Vagina (tissue), 2 donors: ENCODE measurements around the gene ESPNL. TPM values are rescaled to one million over a fixed set of nuclear protein-coding genes. Genes with fewer than 3 reads are reported as not detected.

Experiments
- DNase-seq, 2 donors: peaks; one replicate each; pipeline ENCODE4 v3.0.0-alpha.2; 2017; ENCODE audit errors: extremely low spot score in 2 of 2
- H3K27ac ChIP-seq: fragments of 200-600 bp; sonication (generic); one replicate; pipeline ENCODE4 v1.5.1; 2019
- H3K27me3 ChIP-seq: fragments of 200-600 bp; sonication (generic); one replicate; pipeline ENCODE4 v1.5.1; 2019
- H3K36me3 ChIP-seq, 2 donors: fragments of 200-600 bp; sonication (generic); one replicate each; pipeline ENCODE4 v1.5.1; 2017 to 2019
- H3K4me1 ChIP-seq: fragments of 200-600 bp; sonication (generic); one replicate; pipeline ENCODE4 v1.5.1; 2019
- H3K4me3 ChIP-seq, 2 donors: fragments of 200-600 bp; sonication (generic); 1 replicate in 1 of 2; 2 replicates in 1 of 2; pipeline ENCODE4 v1.5.1; 2016 to 2019
- H3K9me3 ChIP-seq: fragments of 200-600 bp; sonication (generic); one replicate; pipeline ENCODE4 v1.5.1; 2019
- POLR2A ChIP-seq, 2 donors: fragments of 450-650 bp; IDR thresholded peaks; one replicate each; pipeline ENCODE4 v1.6.1; 2017; ENCODE audit warnings: antibody characterized with exemption in 2 of 2, mild to moderate bottlenecking in 2 of 2, moderate library complexity in 2 of 2
- POLR2AphosphoS5 ChIP-seq, 2 donors: sonication (generic); formaldehyde crosslinking; IDR thresholded peaks; one replicate each; pipeline ENCODE4 v1.9.0; 2017; ENCODE audit warnings: antibody characterized with exemption in 2 of 2, mild to moderate bottlenecking in 2 of 2, low read depth in 1 of 2; ENCODE audit not compliant: insufficient read depth in 1 of 2
- intact Hi-C: fragments of 100-400 bp; cut with DNase I; formaldehyde crosslinking; loops from one replicate; pipeline ENCODE4 v1.15.1; 2023
- total RNA-seq: library from RNA; depleted of rRNA; stranded (reverse); fragments of >200 nt; gene quantifications from one replicate; pipeline ENCODE4 v1.2.3, GENCODE V29; 2016
- TF ChIP-seq, protein P1 (sequence below), 3 experiments: fragments of 450-650 bp in 2 of 3; fragments of 200-600 bp in 1 of 3; sonication (generic) in 1 of 3; IDR thresholded peaks; one replicate each; pipeline ENCODE4 v1.5.1; 2017 to 2019; ENCODE audit warnings: antibody characterized with exemption in 3 of 3, mild to moderate bottlenecking in 2 of 3, moderate library complexity in 2 of 3

ESPNL gene
- total RNA-seq, 1 donor from 2014 or later, result 0.74 TPM

DNA sequence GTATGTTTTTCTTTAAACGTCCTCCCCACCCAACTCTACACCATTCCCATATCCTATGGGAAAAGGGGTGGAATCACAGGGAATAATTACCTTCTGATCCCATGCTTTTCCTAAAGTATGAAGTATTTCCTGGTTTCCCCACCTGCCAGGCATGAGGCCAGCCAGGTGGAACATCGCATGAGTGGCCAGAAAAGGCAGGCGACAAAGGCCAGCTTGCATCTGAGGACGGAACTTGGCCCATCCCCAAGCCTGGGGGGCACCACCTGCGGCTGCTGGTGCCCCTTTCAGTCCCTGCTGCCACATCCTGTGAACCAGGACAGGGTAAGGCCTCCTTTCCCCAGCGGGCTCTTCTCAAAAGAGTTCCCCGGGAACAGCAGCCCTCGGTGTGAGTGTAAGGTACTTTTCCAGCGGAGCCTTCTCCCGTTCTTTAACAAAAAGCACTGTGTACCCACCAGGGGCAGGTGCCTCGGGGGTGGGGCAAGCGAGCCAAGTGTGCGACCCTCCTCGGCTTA lies 57.4 kb downstream of the ESPNL start:
- TF ChIP-seq POLR2A (IDR thresholded peaks at IDR 0.05) (no peak), POLR2AphosphoS5 (IDR thresholded peaks at IDR 0.05; ENCODE audit: insufficient read depth in 1 of 2, low read depth in 1 of 2) (no peak)
- TF ChIP-seq, protein P1, sequence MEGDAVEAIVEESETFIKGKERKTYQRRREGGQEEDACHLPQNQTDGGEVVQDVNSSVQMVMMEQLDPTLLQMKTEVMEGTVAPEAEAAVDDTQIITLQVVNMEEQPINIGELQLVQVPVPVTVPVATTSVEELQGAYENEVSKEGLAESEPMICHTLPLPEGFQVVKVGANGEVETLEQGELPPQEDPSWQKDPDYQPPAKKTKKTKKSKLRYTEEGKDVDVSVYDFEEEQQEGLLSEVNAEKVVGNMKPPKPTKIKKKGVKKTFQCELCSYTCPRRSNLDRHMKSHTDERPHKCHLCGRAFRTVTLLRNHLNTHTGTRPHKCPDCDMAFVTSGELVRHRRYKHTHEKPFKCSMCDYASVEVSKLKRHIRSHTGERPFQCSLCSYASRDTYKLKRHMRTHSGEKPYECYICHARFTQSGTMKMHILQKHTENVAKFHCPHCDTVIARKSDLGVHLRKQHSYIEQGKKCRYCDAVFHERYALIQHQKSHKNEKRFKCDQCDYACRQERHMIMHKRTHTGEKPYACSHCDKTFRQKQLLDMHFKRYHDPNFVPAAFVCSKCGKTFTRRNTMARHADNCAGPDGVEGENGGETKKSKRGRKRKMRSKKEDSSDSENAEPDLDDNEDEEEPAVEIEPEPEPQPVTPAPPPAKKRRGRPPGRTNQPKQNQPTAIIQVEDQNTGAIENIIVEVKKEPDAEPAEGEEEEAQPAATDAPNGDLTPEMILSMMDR (IDR thresholded peaks at IDR 0.05), result no peak
- DNase-seq, result no peak
- intact Hi-C loops, result no loop called here
- H3K4me3 ChIP-seq, result no peak overlapping the region
- H3K4me1 ChIP-seq, result peaks cover 6% of the 10 kb centered on the region
- no peaks in the 10 kb centered on the region for H3K36me3 ChIP-seq
- no peaks in the 10 kb centered on the region for H3K27me3 ChIP-seq
- no peak overlapping the region for H3K27ac ChIP-seq
- no peaks in the 10 kb centered on the region for H3K9me3 ChIP-seq

DNA sequence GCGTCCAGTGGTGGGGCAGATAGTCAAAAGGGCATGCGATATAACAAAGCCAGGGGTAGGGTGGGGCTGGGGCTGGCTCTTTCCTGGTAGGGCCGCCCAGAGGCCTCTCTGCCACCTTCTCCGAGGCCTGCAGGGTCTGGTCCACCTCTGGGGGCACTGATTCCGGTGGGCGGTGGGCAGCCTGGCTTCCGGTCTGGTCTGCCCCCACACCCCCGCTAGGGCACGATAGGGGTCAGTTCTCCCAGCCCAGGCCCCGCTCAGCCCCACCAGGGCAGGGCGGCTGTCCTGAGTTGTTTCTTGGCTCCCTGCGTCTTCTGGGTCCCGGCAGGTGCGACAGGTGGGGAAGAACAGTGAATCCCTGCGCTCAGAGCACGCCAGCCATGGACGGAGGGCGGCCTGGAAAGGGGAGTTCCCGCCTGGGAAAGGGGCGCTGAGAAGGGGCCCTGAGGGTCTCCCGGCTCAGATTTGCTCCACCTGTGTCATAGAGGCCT lies 57.9 kb downstream of the ESPNL start:
- no peak for DNase-seq
- intact Hi-C loops, result no loop called here
- no peaks in the 10 kb centered on the region for H3K9me3 ChIP-seq
- H3K27ac ChIP-seq, result no peak overlapping the region
- TF ChIP-seq POLR2AphosphoS5 (IDR thresholded peaks at IDR 0.05; ENCODE audit: insufficient read depth in 1 of 2, low read depth in 1 of 2), result no peak
- TF ChIP-seq POLR2A (IDR thresholded peaks at IDR 0.05), result no peak
- no peak overlapping the region for H3K4me3 ChIP-seq
- H3K36me3 ChIP-seq, result no peaks in the 10 kb centered on the region
- no peaks in the 10 kb centered on the region for H3K27me3 ChIP-seq
- peaks cover 6% of the 10 kb centered on the region for H3K4me1 ChIP-seq

DNA sequence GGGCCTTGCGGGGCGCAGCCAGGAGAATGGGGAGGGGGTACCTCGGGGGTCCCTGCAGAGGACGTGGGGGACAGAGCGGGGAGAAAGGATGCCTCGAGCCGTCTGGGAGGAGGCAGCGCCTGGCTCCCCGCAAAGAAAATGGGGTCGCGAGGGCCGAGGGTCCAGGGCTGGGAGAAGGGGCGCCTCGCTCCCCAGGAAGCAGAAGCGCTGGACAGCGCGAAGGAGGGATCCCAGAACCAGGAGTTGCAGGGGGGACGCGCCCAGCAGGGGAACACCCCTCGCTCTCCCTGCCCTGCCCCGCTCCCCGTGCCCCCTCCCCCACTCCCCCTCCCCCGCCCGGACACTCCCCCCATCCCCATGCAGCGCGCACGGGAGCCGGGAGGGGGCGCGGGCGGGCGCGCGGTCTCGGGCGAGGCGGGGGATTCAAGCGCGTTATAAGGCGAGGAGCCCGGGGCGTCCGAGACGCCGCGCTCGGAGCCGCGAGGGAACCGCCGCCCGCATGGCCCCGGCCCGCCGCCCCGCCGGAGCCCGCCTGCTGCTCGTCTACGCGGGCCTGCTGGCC lies 58.5 kb downstream of the ESPNL start, which contains the start of gene ERFE:
TSS of gene ERFE (plus strand) at position 462 of the 562 bp plus-strand sequence. CDS start at position 500, 38 bp downstream.
- no peak for DNase-seq
- no peaks in the 10 kb centered on the region for H3K27me3 ChIP-seq
- TF ChIP-seq POLR2AphosphoS5 (IDR thresholded peaks at IDR 0.05; ENCODE audit: insufficient read depth in 1 of 2, low read depth in 1 of 2), result no peak
- TF ChIP-seq, protein P1 (IDR thresholded peaks at IDR 0.05), result peak in 1 of 3 experiments; percentile 28

DNA sequence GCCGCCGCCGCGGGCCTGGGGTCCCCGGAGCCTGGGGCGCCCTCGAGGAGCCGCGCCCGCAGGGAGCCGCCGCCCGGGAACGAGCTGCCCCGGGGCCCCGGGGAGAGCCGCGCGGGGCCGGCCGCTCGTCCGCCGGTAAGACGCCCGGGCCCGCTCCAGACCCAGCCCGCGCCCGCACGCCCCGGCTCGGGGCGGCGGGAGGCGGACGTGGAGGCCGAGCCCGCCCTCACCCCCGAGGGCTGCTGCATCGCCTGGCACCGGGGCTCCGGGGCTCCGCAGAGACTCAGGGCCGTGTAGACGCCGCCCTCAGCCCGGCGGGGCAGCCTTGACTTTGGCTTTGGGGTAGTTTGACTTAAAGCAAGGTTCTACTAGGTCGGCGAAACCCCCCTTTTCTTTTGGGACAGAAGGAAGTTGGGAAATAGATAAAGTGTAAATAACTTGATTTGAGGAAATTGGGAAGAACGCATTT lies 59.0 kb downstream of the ESPNL start:
- intact Hi-C loops, result no loop called here
- Histone ChIP-seq H3K36me3 (no peaks in the 10 kb centered on the region), H3K9me3 (no peaks in the 10 kb centered on the region), H3K4me3 (peak overlapping the region; percentile 24 to 51), H3K4me1 (peaks cover 10% of the 10 kb centered on the region), H3K27me3 (no peaks in the 10 kb centered on the region), H3K27ac (no peak overlapping the region)
- no peak for DNase-seq
- TF ChIP-seq POLR2AphosphoS5 (IDR thresholded peaks at IDR 0.05; ENCODE audit: insufficient read depth in 1 of 2, low read depth in 1 of 2), result no peak
- TF ChIP-seq POLR2A (IDR thresholded peaks at IDR 0.05), result no peak
- TF ChIP-seq, protein P1 (IDR thresholded peaks at IDR 0.05), result no peak

More for the DNA sequence above, 58.5 kb downstream of the ESPNL start, which contains the start of gene ERFE:
- H3K9me3 ChIP-seq, result no peaks in the 10 kb centered on the region
- H3K36me3 ChIP-seq, result no peaks in the 10 kb centered on the region
- intact Hi-C loops, result no loop called here
- peaks cover 6% of the 10 kb centered on the region for H3K4me1 ChIP-seq
- H3K27ac ChIP-seq, result no peak within 1 kb of the TSS
- H3K4me3 ChIP-seq, result peak within 1 kb of the TSS; percentile 24 to 51

DNA sequence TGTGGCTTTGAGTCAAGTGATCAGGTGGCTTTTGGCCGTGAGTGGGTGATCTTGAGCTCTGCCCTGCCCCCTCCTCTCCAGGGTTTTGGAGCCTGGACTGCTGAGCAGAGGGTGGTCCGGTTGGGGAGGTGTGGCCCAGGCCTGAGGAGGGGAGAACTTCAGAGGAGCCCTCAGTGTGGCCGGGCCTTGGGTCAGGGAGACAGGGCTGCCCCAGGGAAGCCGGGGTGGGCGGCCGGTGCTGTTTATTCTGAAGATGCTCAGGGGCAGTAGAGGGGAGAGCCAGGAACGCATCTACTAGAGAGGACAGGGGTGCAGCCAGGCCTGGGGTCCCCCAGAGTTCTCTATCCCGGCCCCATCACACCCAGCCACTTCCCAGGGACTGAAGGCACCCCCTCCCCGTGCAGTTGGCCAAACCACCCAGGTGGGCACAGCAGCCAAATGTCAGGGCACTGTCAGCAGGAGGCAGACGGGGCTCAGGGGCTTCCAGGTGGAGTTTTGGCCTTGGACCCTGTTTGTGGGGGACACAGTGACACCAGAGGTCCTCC lies 59.6 kb downstream of the ESPNL start:
- TF ChIP-seq, protein P1 (IDR thresholded peaks at IDR 0.05), result no peak
- TF ChIP-seq POLR2A (IDR thresholded peaks at IDR 0.05), result no peak
- TF ChIP-seq POLR2AphosphoS5 (IDR thresholded peaks at IDR 0.05; ENCODE audit: insufficient read depth in 1 of 2, low read depth in 1 of 2), result no peak
- Histone ChIP-seq H3K4me3 (no peak overlapping the region), H3K4me1 (peaks cover 13% of the 10 kb centered on the region), H3K27me3 (no peaks in the 10 kb centered on the region), H3K36me3 (no peaks in the 10 kb centered on the region), H3K27ac (no peak overlapping the region), H3K9me3 (no peaks in the 10 kb centered on the region)
- DNase-seq, result no peak
- intact Hi-C loops, result no loop called here
